NCI-H1436 treated with DMSO at 0.1 percent for 48 hours (cell line): ENCODE measurements around the gene DGCR6L.
A peak's percentile ranks its signal among the peaks of the same experiment; 100 is the strongest.
"Not testable (repeated sequence)": the region's sequence is repeated elsewhere in the genome, so short reads cannot be mapped to it uniquely, and the experiment has no call there.

Experiments
- DNase-seq: peaks from one replicate; lab custom pipeline; 2025; lab: John Stamatoyannopoulos, UW

Gene DGCR6L

GRCh38 chr22:20291604-20292063 lies 28.2 kb downstream of the DGCR6L start:
- no peak for DNase-seq

GRCh38 chr22:20291249-20291586 lies 28.6 kb downstream of the DGCR6L start:
- DNase-seq, result no peak

- DNase-seq, result no peak
Measured at GRCh38 chr22:20290578-20291248, 29.1 kb downstream of the DGCR6L start.

GRCh38 chr22:20290045-20290392 lies 29.8 kb downstream of the DGCR6L start:
- DNase-seq, result no peak

GRCh38 chr22:20289182-20290044 lies 30.4 kb downstream of the DGCR6L start:
- not testable (repeated sequence) for DNase-seq

GRCh38 chr22:20286784-20287423 lies 33.0 kb downstream of the DGCR6L start:
- DNase-seq, result not testable (repeated sequence)

GRCh38 chr22:20286312-20286660 lies 33.6 kb downstream of the DGCR6L start:
- DNase-seq, result not testable (repeated sequence)

GRCh38 chr22:20285473-20286311 lies 34.2 kb downstream of the DGCR6L start:
- DNase-seq, result peak; percentile 8

GRCh38 chr22:20284471-20285086 lies 35.3 kb downstream of the DGCR6L start:
- no peak for DNase-seq

- DNase-seq, result no peak
Measured at GRCh38 chr22:20283674-20284066, 36.2 kb downstream of the DGCR6L start.

- no peak for DNase-seq
Measured at GRCh38 chr22:20282901-20283673, 36.8 kb downstream of the DGCR6L start.

GRCh38 chr22:20281891-20282290 lies 38.0 kb downstream of the DGCR6L start:
- DNase-seq, result no peak

- DNase-seq, result not testable (repeated sequence)
Measured at GRCh38 chr22:20281473-20281872, 38.4 kb downstream of the DGCR6L start.

GRCh38 chr22:20280866-20281265 lies 39.0 kb downstream of the DGCR6L start:
- no peak for DNase-seq

- not testable (repeated sequence) for DNase-seq
Measured at GRCh38 chr22:20280163-20280562, 39.7 kb downstream of the DGCR6L start.

GRCh38 chr22:20279662-20280134 lies 40.2 kb downstream of the DGCR6L start:
- no peak for DNase-seq

- not testable (repeated sequence) for DNase-seq
Measured at GRCh38 chr22:20278726-20279490, 41.0 kb downstream of the DGCR6L start.

GRCh38 chr22:20277936-20278635 lies 41.8 kb downstream of the DGCR6L start:
- not testable (repeated sequence) for DNase-seq

- DNase-seq, result no peak
Measured at GRCh38 chr22:20276468-20276867, 43.4 kb downstream of the DGCR6L start.
